Measurements from ENCODE around the gene AKAP8L. TPM values are rescaled to one million over a fixed set of nuclear protein-coding genes. Genes with fewer than 3 reads are reported as not detected.

AKAP8L gene
- total RNA-seq, 1 experiment from 2014 or later, result 123 TPM

DNA sequence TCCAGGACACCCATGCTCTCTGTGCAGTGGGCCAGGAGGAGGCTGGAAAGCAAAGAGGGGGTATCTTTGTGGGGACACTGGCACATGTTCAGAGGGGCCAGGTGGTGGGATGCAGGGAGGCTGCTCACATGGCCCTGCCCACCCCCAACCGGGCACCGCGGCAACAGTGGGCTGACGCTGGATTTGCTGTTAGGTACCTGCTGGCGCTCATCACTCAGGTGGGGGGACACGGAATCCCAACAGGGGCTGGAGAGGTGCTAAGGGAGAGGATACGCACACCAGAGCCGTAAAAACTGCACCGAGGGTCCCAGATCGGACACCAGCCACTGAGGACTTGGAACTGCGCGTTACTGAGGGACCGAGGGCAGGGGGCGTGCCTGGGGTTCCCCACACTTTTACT, 19.2 kb downstream of the AKAP8L start:
- no peaks in the 10 kb centered on the region; a peak in 1 of 5 replicates for H3K9me3 Mint-ChIP-seq
- H3K27me3 Mint-ChIP-seq (ENCODE audit: low read depth), result no peaks in the 10 kb centered on the region
- no peaks in the 10 kb centered on the region for H3K9me3 ChIP-seq (ENCODE audit: control insufficient read depth, low read depth, low read length)
- no peak overlapping the region for H4K5ac ChIP-seq (ENCODE audit: insufficient read length, low read depth, low read length)
- H3K4me3 Mint-ChIP-seq, result no peak overlapping the region
- no peak overlapping the region for H2BK12ac ChIP-seq (ENCODE audit: insufficient read length, low read depth, low read length)
- no peak overlapping the region for H2AK5ac ChIP-seq (ENCODE audit: insufficient read length, low read length)
- H2BK15ac ChIP-seq (ENCODE audit: low read depth, low read length), result no peak overlapping the region
- no peaks in the 10 kb centered on the region for H3K27me3 ChIP-seq (ENCODE audit: insufficient read depth, low read length)
- H3K27ac ChIP-seq (ENCODE audit: insufficient read length, low read depth, low read length), result no peak overlapping the region
- no peak overlapping the region for H2AFZ ChIP-seq (ENCODE audit: low read length)
- WGBS (ENCODE audit: extremely low coverage, insufficient read length, low lambda C conversion rate), result no CpG with 5 or more reads among the region's 14 CpGs
- H3K23me2 ChIP-seq (ENCODE audit: insufficient read length, low read depth, low read length, poor library complexity, severe bottlenecking), result no peaks in the 10 kb centered on the region
- H3K4me1 Mint-ChIP-seq, result no peaks in the 10 kb centered on the region
- peaks cover 19% of the 10 kb centered on the region for H3K79me2 ChIP-seq (ENCODE audit: insufficient read depth, low read length)
- no peaks in the 10 kb centered on the region for H3K4me1 ChIP-seq (ENCODE audit: insufficient read depth, low read length)
- TF ChIP-seq, protein P1, sequence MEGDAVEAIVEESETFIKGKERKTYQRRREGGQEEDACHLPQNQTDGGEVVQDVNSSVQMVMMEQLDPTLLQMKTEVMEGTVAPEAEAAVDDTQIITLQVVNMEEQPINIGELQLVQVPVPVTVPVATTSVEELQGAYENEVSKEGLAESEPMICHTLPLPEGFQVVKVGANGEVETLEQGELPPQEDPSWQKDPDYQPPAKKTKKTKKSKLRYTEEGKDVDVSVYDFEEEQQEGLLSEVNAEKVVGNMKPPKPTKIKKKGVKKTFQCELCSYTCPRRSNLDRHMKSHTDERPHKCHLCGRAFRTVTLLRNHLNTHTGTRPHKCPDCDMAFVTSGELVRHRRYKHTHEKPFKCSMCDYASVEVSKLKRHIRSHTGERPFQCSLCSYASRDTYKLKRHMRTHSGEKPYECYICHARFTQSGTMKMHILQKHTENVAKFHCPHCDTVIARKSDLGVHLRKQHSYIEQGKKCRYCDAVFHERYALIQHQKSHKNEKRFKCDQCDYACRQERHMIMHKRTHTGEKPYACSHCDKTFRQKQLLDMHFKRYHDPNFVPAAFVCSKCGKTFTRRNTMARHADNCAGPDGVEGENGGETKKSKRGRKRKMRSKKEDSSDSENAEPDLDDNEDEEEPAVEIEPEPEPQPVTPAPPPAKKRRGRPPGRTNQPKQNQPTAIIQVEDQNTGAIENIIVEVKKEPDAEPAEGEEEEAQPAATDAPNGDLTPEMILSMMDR (conservative IDR thresholded peaks at IDR 0.05), result no peak
- H3K4me2 ChIP-seq (ENCODE audit: insufficient read depth, insufficient read length, low read length), result no peak overlapping the region
- H2BK20ac ChIP-seq (ENCODE audit: low read depth, low read length, poor library complexity, severe bottlenecking), result no peak overlapping the region
- H3K18ac ChIP-seq (ENCODE audit: insufficient read length, low read depth, low read length), result no peak overlapping the region
- no peak overlapping the region for H3K9ac ChIP-seq (ENCODE audit: extremely low read depth, insufficient read length, low read length)
- H3K4ac ChIP-seq (ENCODE audit: low read depth, low read length), result no peak overlapping the region
- H4K8ac ChIP-seq (replicated peaks; ENCODE audit: insufficient read length, low read depth, low read length), result no peak overlapping the region
- no peak for DNase-seq
- H4K91ac ChIP-seq (ENCODE audit: insufficient read length, low read depth, low read length), result no peak overlapping the region
- no peak overlapping the region for H3K23ac ChIP-seq (ENCODE audit: insufficient read length, low read depth, low read length)
- peaks cover 4% of the 10 kb centered on the region for H3K79me1 ChIP-seq (ENCODE audit: insufficient read depth, low read depth, low read length, poor library complexity, severe bottlenecking)
- H2BK5ac ChIP-seq (ENCODE audit: insufficient read length, low read length), result no peak overlapping the region
- peaks cover 45 to 74% (median 63%) of the 10 kb centered on the region in 3 experiments for H3K36me3 Mint-ChIP-seq (ENCODE audit: insufficient read depth in 1 of 3, low read depth in 3 of 3)
- no peak overlapping the region for H2BK120ac ChIP-seq (ENCODE audit: low read depth, low read length, poor library complexity, severe bottlenecking)
- no peak overlapping the region for H3K14ac ChIP-seq (ENCODE audit: insufficient read depth, low read length)
- no peak overlapping the region; a peak in 1 of 7 replicates for H3K27ac Mint-ChIP-seq
- no peak overlapping the region for H3K56ac ChIP-seq (ENCODE audit: insufficient read length, low read depth, low read length)
- no peak overlapping the region for H3T11ph ChIP-seq (ENCODE audit: low read length)
- peaks cover 2% of the 10 kb centered on the region for H4K20me1 ChIP-seq (ENCODE audit: control insufficient read depth, insufficient read depth, insufficient read length)
